ENCODE results near the gene ALDH1A3.

The ALDH1A3 gene

GRCh38 chr15:100900136-100900794 is 20.6 kb downstream of the ALDH1A3 start:
- no peaks in the 10 kb centered on the region for H3K36me3 ChIP-seq (ENCODE audit: insufficient read depth, low read length)
- DNase-seq (ENCODE audit: low read depth, low spot score): no peak
- H3K4me3 ChIP-seq: no peak overlapping the region
- no peaks in the 10 kb centered on the region for H3K9me3 ChIP-seq (ENCODE audit: low read depth, low read length)
- TF ChIP-seq POLR2AphosphoS5 (IDR thresholded peaks at IDR 0.05; ENCODE audit: borderline replicate concordance, low read depth, low read length): no peak
- no peak for TF ChIP-seq FOXP2 (optimal IDR thresholded peaks at IDR 0.05; ENCODE audit: control extremely low read depth, extremely low read length, insufficient read depth)
- TF ChIP-seq EZH2 (IDR thresholded peaks at IDR 0.05): no peak
- H3K27ac ChIP-seq: no peak overlapping the region
- no peak overlapping the region for H3K9ac ChIP-seq (ENCODE audit: insufficient read length)

DNA sequence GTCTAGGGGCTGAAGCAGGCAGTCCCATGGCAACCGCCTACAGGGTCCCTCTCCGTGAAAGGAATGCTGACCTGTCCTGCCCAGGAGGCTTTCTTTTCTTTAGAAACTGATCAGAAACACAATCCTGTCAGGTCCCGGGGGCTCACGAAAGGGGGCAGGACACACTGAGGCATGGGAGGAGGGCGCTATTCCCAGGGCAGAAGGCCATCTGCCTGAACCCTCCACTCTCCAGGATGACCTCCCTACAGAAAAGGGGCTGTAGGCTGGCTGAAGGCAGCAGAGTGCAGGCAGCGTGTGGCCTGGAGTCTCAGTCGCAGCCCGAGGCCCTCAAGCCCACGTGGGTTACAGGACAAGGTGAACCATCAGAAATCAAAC is 21.2 kb downstream of the ALDH1A3 start:
- Histone ChIP-seq H3K27ac (no peak overlapping the region), H3K9me3 (ENCODE audit: low read depth, low read length) (no peaks in the 10 kb centered on the region), H3K9ac (ENCODE audit: insufficient read length) (no peak overlapping the region), H3K36me3 (ENCODE audit: insufficient read depth, low read length) (no peaks in the 10 kb centered on the region), H3K4me3 (no peak overlapping the region)
- no peak for DNase-seq (ENCODE audit: low read depth, low spot score)
- no peak for TF ChIP-seq EZH2 (IDR thresholded peaks at IDR 0.05)

GRCh38 chr15:100901296-100901695 is 21.7 kb downstream of the ALDH1A3 start:
- Histone ChIP-seq H3K9ac (ENCODE audit: insufficient read length) (no peak overlapping the region), H3K9me3 (ENCODE audit: low read depth, low read length) (no peaks in the 10 kb centered on the region), H3K4me3 (no peak overlapping the region), H3K36me3 (ENCODE audit: insufficient read depth, low read length) (no peaks in the 10 kb centered on the region), H3K27ac (no peak overlapping the region)
- DNase-seq (ENCODE audit: low read depth, low spot score): no peak
- no peak for TF ChIP-seq EZH2 (IDR thresholded peaks at IDR 0.05)
- no peak for TF ChIP-seq POLR2AphosphoS5 (IDR thresholded peaks at IDR 0.05; ENCODE audit: borderline replicate concordance, low read depth, low read length)
- TF ChIP-seq FOXP2 (optimal IDR thresholded peaks at IDR 0.05; ENCODE audit: control extremely low read depth, extremely low read length, insufficient read depth): no peak

DNA sequence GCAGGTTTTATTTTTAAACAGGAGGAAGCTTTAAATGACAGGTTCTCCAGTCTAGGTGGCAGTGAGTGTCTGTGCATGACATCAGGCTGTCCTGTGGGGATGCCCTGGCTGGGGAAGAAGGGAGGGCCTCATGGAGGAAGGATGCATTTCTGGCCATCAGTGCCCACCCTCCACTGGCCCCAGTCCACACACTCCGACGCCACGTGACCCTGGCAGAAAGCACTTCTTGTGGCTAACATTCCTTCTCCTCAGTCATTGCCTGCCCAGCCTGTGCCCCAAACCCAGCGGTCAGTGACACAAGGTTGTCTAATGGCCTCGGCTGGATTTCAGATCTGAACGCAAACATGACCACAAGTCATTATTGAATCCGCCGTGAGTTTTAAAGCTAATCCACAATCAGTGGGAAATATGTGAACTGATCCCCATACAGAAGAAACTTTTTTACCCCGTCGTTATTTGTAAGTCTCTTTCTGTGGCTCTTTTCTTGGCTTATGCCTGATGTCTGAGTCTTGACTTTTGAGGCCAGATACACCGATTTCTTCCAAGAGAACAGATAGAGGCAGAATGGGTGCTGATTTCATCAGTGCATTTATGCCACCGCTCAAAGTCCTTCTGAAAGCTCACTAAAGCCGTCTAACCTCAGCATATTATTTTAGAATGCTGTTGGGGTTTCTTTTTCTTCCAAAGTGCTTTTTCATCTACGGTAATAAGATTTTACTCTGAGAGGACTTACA is 22.2 kb downstream of the ALDH1A3 start:
- TF ChIP-seq FOXP2 (optimal IDR thresholded peaks at IDR 0.05; ENCODE audit: control extremely low read depth, extremely low read length, insufficient read depth) (no peak), POLR2AphosphoS5 (IDR thresholded peaks at IDR 0.05; ENCODE audit: borderline replicate concordance, low read depth, low read length) (no peak), EZH2 (IDR thresholded peaks at IDR 0.05) (no peak)
- Histone ChIP-seq H3K9ac (ENCODE audit: insufficient read length) (no peak overlapping the region), H3K4me3 (no peak overlapping the region), H3K27ac (no peak overlapping the region), H3K36me3 (ENCODE audit: insufficient read depth, low read length) (no peaks in the 10 kb centered on the region), H3K9me3 (ENCODE audit: low read depth, low read length) (no peaks in the 10 kb centered on the region)
- no peak for DNase-seq (ENCODE audit: low read depth, low spot score)

DNA sequence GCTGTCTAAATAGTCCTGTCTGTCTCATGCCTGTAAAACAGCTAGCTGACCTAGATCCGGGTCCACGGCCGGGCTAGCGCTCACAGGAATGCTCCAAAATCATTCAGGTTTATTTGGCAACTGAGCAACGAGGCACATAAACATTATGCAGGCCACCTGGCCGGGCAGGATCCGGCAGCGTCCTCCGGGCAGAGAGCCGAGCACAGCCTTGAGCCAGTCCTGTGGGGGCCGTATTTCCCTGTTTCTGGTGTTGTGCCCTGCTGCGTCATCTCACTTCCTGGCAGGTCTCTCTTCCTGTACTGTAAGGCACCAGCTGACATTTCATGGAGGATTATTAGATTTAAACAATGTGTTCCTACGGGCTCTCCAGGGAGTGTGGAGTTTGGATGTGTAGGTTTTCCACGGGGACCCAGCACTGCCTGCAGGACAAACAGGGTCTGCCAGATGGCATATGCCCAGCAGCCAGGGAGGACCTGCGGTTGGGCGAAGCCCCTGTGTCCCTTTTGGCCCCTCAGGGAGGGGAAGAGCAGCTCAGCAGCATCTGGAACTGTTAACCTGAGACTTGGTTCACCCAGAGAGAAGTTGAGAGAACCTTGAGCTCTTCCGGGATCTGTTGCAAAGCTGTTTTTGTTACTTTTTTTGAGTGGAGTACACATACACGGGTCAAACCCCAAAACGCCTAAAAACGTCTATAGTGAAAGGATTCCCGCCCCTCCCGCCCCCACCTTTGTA is 23.0 kb downstream of the ALDH1A3 start:
- no peaks in the 10 kb centered on the region for H3K9me3 ChIP-seq (ENCODE audit: low read depth, low read length)
- no peak overlapping the region for H3K27ac ChIP-seq
- no peak for DNase-seq (ENCODE audit: low read depth, low spot score)
- TF ChIP-seq FOXP2 (optimal IDR thresholded peaks at IDR 0.05; ENCODE audit: control extremely low read depth, extremely low read length, insufficient read depth) (no peak), EZH2 (IDR thresholded peaks at IDR 0.05) (no peak), POLR2AphosphoS5 (IDR thresholded peaks at IDR 0.05; ENCODE audit: borderline replicate concordance, low read depth, low read length) (no peak)
- no peak overlapping the region for H3K4me3 ChIP-seq
- H3K9ac ChIP-seq (ENCODE audit: insufficient read length): no peak overlapping the region
- H3K36me3 ChIP-seq (ENCODE audit: insufficient read depth, low read length): no peaks in the 10 kb centered on the region

DNA sequence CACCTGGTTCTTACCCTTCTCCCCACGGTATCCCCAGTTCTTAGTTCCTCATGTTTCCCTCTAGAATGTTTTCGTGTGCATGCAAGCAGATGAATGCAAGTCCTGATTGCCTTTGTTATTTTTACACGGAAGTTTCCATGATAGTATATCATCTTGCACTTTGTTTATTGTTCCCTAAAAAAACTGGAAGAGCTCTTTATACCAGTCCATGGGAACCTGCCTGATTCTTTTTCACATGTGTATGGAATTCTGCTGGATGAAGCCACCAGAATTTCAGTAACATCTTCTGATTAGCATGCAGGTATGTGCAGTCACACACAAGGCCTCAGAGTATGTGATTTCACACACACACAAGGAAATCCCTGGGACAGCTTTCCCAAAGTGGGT is 23.5 kb downstream of the ALDH1A3 start:
- no peak for TF ChIP-seq POLR2AphosphoS5 (IDR thresholded peaks at IDR 0.05; ENCODE audit: borderline replicate concordance, low read depth, low read length)
- no peak for TF ChIP-seq EZH2 (IDR thresholded peaks at IDR 0.05)
- no peak for TF ChIP-seq FOXP2 (optimal IDR thresholded peaks at IDR 0.05; ENCODE audit: control extremely low read depth, extremely low read length, insufficient read depth)
- Histone ChIP-seq H3K27ac (no peak overlapping the region), H3K36me3 (ENCODE audit: insufficient read depth, low read length) (no peaks in the 10 kb centered on the region)

DNA sequence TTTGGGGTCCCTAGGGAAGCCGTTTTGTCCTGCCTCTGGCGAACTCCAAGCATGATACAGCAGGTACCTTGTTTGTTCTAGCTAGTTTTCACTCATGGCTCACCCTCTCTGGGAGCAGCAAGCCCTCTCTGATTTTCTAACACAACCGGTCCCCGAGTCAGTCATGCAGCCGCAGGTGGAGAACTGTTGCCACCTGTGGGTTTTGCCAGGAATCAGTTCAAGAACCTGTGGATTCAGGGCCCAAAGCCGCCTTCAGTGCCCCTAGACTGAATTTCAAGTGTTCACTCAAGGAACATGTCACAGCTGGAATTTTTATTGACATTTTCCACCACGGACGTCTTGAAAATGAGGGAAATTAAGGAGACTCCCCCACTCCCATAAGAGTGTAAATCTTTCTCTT is 26.2 kb downstream of the ALDH1A3 start:
- no peaks in the 10 kb centered on the region for H3K9me3 ChIP-seq (ENCODE audit: low read depth, low read length)
- no peak for DNase-seq (ENCODE audit: low read depth, low spot score)
- H3K4me3 ChIP-seq: no peak overlapping the region
- TF ChIP-seq FOXP2 (optimal IDR thresholded peaks at IDR 0.05; ENCODE audit: control extremely low read depth, extremely low read length, insufficient read depth) (no peak), POLR2AphosphoS5 (IDR thresholded peaks at IDR 0.05; ENCODE audit: borderline replicate concordance, low read depth, low read length) (no peak), EZH2 (IDR thresholded peaks at IDR 0.05) (no peak)
- H3K36me3 ChIP-seq (ENCODE audit: insufficient read depth, low read length): no peaks in the 10 kb centered on the region
- H3K9ac ChIP-seq (ENCODE audit: insufficient read length): no peak overlapping the region
- H3K27ac ChIP-seq: no peak overlapping the region

More for the DNA sequence above, 23.5 kb downstream of the ALDH1A3 start:
- no peak overlapping the region for H3K9ac ChIP-seq (ENCODE audit: insufficient read length)
- H3K4me3 ChIP-seq: no peak overlapping the region
- no peaks in the 10 kb centered on the region for H3K9me3 ChIP-seq (ENCODE audit: low read depth, low read length)
- no peak for DNase-seq (ENCODE audit: low read depth, low spot score)

DNA sequence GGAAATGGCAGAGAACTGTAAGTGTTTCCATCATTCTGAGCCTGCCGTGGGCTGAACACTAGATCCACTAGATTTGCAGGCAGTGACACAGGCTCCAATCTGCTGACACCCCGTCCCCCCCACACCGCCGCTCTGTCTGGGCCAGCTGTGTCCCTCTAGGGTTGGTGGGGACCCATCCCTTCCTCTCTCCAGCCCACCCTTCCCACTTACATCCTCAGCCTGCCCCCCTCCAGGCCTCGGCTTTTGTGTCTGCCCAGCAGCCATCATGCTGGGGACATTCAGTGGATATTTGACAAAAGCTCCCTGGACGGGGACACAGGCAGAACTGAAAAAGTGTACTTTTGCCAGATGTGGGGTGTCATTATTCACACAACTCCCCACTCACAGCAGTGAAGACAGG is 28.8 kb downstream of the ALDH1A3 start:
- Histone ChIP-seq H3K9ac (ENCODE audit: insufficient read length) (no peak overlapping the region), H3K27ac (no peak overlapping the region), H3K4me3 (no peak overlapping the region), H3K36me3 (ENCODE audit: insufficient read depth, low read length) (no peaks in the 10 kb centered on the region), H3K9me3 (ENCODE audit: low read depth, low read length) (no peaks in the 10 kb centered on the region)
- DNase-seq (ENCODE audit: low read depth, low spot score): no peak
- TF ChIP-seq FOXP2 (optimal IDR thresholded peaks at IDR 0.05; ENCODE audit: control extremely low read depth, extremely low read length, insufficient read depth): no peak
- no peak for TF ChIP-seq EZH2 (IDR thresholded peaks at IDR 0.05)
- no peak for TF ChIP-seq POLR2AphosphoS5 (IDR thresholded peaks at IDR 0.05; ENCODE audit: borderline replicate concordance, low read depth, low read length)
